PC-3 (cell line): ENCODE data around the gene MAP2K1.
"Not testable (repeated sequence)": the region's sequence is repeated elsewhere in the genome, so short reads cannot be mapped to it uniquely, and the experiment has no call there.

Experiments
- CTCF ChIP-seq: fragments of 300-600 bp; sonication (generic); conservative IDR thresholded peaks from 2 replicates; pipeline ENCODE4 v1.5.1; 2017; ENCODE audit warnings: antibody characterized with exemption, low read depth, mild to moderate bottlenecking, low read length
- EZH2 ChIP-seq: fragments of 300-600 bp; sonication (generic); IDR thresholded peaks from one replicate; pipeline ENCODE4 v1.6.1; 2017; ENCODE audit warnings: antibody characterized with exemption, mild to moderate bottlenecking, low read length; ENCODE audit not compliant: unreplicated experiment
- EZH2phosphoT487 ChIP-seq: fragments of 300-600 bp; sonication (generic); IDR thresholded peaks from 2 replicates; pipeline ENCODE4 v1.6.1; 2018; ENCODE audit warnings: mild to moderate bottlenecking, antibody characterized with exemption, low read length, borderline replicate concordance

DNA sequence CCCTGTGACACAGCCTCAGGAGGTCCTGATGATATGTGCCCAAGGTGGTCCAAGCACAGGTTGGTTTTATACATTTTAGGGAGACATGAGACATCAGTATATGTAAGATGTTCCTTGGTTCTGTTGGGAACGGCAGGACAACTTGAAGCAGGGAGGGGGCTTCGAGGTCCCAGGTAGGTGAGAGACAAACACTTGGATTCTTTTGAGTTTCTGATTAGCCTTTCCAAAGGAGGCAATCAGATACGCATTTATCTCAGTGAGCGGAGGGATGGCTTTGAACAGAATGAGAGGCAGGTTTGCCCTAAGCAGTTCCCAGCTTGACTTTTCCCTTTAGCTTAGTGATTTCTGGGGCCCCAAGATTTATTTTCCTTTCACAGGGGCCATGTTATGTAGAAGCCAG, 84.1 kb downstream of the MAP2K1 start:
- TF ChIP-seq EZH2, CTCF, EZH2phosphoT487: not testable (repeated sequence)
